GM19035 (cell line): Measurements from ENCODE around the gene KDM5A.
"Not testable (repeated sequence)": the region's sequence is repeated elsewhere in the genome, so short reads cannot be mapped to it uniquely, and the experiment has no call there.

ENCODE experiments used
- ATAC-seq: cut with Tn5 transposase; IDR thresholded peaks from one replicate; pipeline ENCODE4 v1.9.1; 2021; ENCODE audit not compliant: unreplicated experiment

Gene KDM5A

GRCh38 chr12:241266-241665 lies 147.9 kb downstream of the KDM5A start:
- no peak for ATAC-seq

- ATAC-seq = no peak
These were observed 148.6 kb downstream of the KDM5A start for GRCh38 chr12:240566-240965.

- ATAC-seq = no peak
These were observed 150.3 kb downstream of the KDM5A start for GRCh38 chr12:238736-239398.

- no peak for ATAC-seq
These were observed 151.0 kb downstream of the KDM5A start for GRCh38 chr12:238116-238515.

- ATAC-seq = no peak
These were observed 151.9 kb downstream of the KDM5A start for GRCh38 chr12:237026-237815.

GRCh38 chr12:236445-236844 lies 152.7 kb downstream of the KDM5A start:
- no peak for ATAC-seq

- ATAC-seq = not testable (repeated sequence)
These were observed 153.2 kb downstream of the KDM5A start for GRCh38 chr12:235967-236366.

- ATAC-seq = no peak
These were observed 154.2 kb downstream of the KDM5A start for GRCh38 chr12:234891-235415.

- ATAC-seq = no peak
These were observed 155.1 kb downstream of the KDM5A start for GRCh38 chr12:234019-234418.

GRCh38 chr12:233615-233968 lies 155.5 kb downstream of the KDM5A start:
- ATAC-seq = no peak

GRCh38 chr12:232731-233614 lies 156.1 kb downstream of the KDM5A start:
- ATAC-seq = no peak

- ATAC-seq = no peak
These were observed 158.0 kb downstream of the KDM5A start for GRCh38 chr12:230925-231671.
